ENCODE data around the gene HPCAL4.
A peak's percentile ranks its signal among the peaks of the same experiment; 100 is the strongest.

Gene HPCAL4

GRCh38 chr1:39673215-39673614 lies 18.0 kb downstream of the HPCAL4 start:
- DNase-seq = no peak

- no peak for DNase-seq
Observed at GRCh38 chr1:39672551-39672947, 18.7 kb downstream of the HPCAL4 start.

GRCh38 chr1:39671793-39672550 lies 19.3 kb downstream of the HPCAL4 start, which contains the start of gene NT5C1A:
TSS of gene NT5C1A (minus strand) at chr1:39672107. CDS start at chr1:39672038, 69 bp downstream.
- DNase-seq = no peak

GRCh38 chr1:39671433-39671792 lies 19.8 kb downstream of the HPCAL4 start:
- DNase-seq = no peak

GRCh38 chr1:39670689-39671088 lies 20.5 kb downstream of the HPCAL4 start:
- DNase-seq = no peak

GRCh38 chr1:39668894-39669293 lies 22.3 kb downstream of the HPCAL4 start:
- DNase-seq = no peak

GRCh38 chr1:39668111-39668510 lies 23.1 kb downstream of the HPCAL4 start:
- DNase-seq = no peak

GRCh38 chr1:39666772-39667171 lies 24.5 kb downstream of the HPCAL4 start:
- no peak for DNase-seq

GRCh38 chr1:39663559-39663958 lies 27.7 kb downstream of the HPCAL4 start:
- DNase-seq = no peak

- DNase-seq = no peak
Observed at GRCh38 chr1:39662861-39663260, 28.4 kb downstream of the HPCAL4 start.

GRCh38 chr1:39659538-39659937 lies 31.7 kb downstream of the HPCAL4 start:
- no peak for DNase-seq

GRCh38 chr1:39659110-39659509 lies 32.1 kb downstream of the HPCAL4 start:
- no peak for DNase-seq

GRCh38 chr1:39657923-39658485 lies 33.2 kb downstream of the HPCAL4 start:
- DNase-seq = peak; percentile 46 to 73

GRCh38 chr1:39657402-39657801 lies 33.8 kb downstream of the HPCAL4 start:
- no peak for DNase-seq

GRCh38 chr1:39656391-39656790 lies 34.8 kb downstream of the HPCAL4 start:
- DNase-seq = no peak

- no peak for DNase-seq
Observed at GRCh38 chr1:39655578-39656268, 35.5 kb downstream of the HPCAL4 start.

GRCh38 chr1:39654291-39654690 lies 36.9 kb downstream of the HPCAL4 start:
- DNase-seq = no peak

GRCh38 chr1:39653546-39654031 lies 37.6 kb downstream of the HPCAL4 start:
- DNase-seq = peak; percentile 80 to 82

- no peak for DNase-seq
Observed at GRCh38 chr1:39652554-39652953, 38.7 kb downstream of the HPCAL4 start.

GRCh38 chr1:39652105-39652504 lies 39.1 kb downstream of the HPCAL4 start:
- no peak for DNase-seq

- DNase-seq = no peak
Observed at GRCh38 chr1:39650431-39650830, 40.8 kb downstream of the HPCAL4 start.

- no peak for DNase-seq
Observed at GRCh38 chr1:39649636-39650185, 41.5 kb downstream of the HPCAL4 start.

GRCh38 chr1:39648496-39648895 lies 42.7 kb downstream of the HPCAL4 start:
- no peak for DNase-seq

- no peak for DNase-seq
Observed at GRCh38 chr1:39647247-39647646, 44.0 kb downstream of the HPCAL4 start.
